ENCODE results near the gene CMSS1. TPM values are rescaled to one million over a fixed set of nuclear protein-coding genes. Genes with fewer than 3 reads are reported as not detected.

CMSS1 gene
- total and polyA plus RNA-seq, 11 donors = 13.5 to 48.4 (median 34.8) TPM

DNA sequence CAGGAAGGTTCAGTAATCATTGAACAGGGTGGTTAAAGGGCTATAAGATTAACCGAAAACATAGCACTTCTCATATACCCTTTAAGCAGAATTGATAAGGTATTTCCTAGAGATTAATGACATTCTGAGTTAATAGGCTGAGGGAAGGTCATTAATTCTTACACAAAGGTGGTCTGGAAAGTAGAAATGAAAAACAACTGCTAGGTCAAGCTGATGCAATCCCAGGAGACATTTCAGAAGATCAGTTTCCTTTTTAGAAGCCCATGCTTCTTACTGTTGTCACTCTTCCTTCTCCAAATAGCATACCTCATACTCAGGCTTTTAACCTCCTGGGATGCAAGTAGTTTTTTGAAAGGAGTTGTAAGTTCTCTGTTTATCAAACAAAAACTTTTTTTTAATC is 287.8 kb downstream of the CMSS1 start:
- Histone ChIP-seq H3K4me3 (no peak overlapping the region), H3K4me1 (peaks cover 3 to 71% (median 38%) of the 10 kb centered on the region in 12 donors), H3K27me3 (no peaks in the 10 kb centered on the region), H3K9me3 (no peaks in the 10 kb centered on the region), H3K27ac (peak overlapping the region in 7 of 12 donors; percentile 35 to 78 (median 48)), H3K36me3 (no peaks in the 10 kb centered on the region)
- TF ChIP-seq, protein P1, sequence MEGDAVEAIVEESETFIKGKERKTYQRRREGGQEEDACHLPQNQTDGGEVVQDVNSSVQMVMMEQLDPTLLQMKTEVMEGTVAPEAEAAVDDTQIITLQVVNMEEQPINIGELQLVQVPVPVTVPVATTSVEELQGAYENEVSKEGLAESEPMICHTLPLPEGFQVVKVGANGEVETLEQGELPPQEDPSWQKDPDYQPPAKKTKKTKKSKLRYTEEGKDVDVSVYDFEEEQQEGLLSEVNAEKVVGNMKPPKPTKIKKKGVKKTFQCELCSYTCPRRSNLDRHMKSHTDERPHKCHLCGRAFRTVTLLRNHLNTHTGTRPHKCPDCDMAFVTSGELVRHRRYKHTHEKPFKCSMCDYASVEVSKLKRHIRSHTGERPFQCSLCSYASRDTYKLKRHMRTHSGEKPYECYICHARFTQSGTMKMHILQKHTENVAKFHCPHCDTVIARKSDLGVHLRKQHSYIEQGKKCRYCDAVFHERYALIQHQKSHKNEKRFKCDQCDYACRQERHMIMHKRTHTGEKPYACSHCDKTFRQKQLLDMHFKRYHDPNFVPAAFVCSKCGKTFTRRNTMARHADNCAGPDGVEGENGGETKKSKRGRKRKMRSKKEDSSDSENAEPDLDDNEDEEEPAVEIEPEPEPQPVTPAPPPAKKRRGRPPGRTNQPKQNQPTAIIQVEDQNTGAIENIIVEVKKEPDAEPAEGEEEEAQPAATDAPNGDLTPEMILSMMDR (IDR thresholded peaks at IDR 0.05) = no peak
- TF ChIP-seq POLR2A (IDR thresholded peaks at IDR 0.05) = no peak
- ATAC-seq (no peak), DNase-seq (no peak)
- intact Hi-C loops (cut with DNase I) = loop anchor here in 1 of 10 donors (5.0 kb wide), 2 partner anchors 33 to 52 kb away; no protein-coding TSS in a partner anchor
- WGBS, 4 donors = 92 to 94% (median 93%) methylated on average over 1 of the region's 1 CpG

DNA sequence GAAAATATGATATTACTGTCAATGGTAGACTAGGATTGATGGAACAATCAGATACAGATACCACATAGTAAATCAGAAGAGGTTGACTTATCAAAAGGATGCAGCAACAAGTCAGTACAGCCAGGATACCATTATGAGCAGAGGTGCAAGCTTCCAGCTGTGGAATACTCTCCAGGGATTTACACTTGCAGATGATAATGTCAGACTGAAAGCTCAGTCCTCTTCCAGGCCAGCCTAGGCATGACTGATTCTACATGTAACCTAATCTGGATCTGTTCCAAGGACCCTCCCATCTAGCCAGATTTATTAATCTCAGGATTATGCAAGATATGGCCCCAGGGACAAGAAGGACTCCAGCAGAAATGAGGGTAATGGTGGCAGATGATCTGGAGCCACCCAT is 288.4 kb downstream of the CMSS1 start:
- Histone ChIP-seq H3K4me3 (no peak overlapping the region), H3K27ac (peak overlapping the region in 3 of 12 donors; percentile 0 to 56 (median 23)), H3K9me3 (no peaks in the 10 kb centered on the region), H3K4me1 (peaks cover 3 to 77% (median 38%) of the 10 kb centered on the region in 12 donors), H3K27me3 (no peaks in the 10 kb centered on the region), H3K36me3 (no peaks in the 10 kb centered on the region)
- TF ChIP-seq, protein P1 (IDR thresholded peaks at IDR 0.05) = no peak
- no peak for TF ChIP-seq POLR2A (IDR thresholded peaks at IDR 0.05)
- DNase-seq = no peak
- ATAC-seq = no peak
- intact Hi-C loops (cut with DNase I) = loop anchor here in 1 of 10 donors (5.0 kb wide), 2 partner anchors 34 to 51 kb away; no protein-coding TSS in a partner anchor

DNA sequence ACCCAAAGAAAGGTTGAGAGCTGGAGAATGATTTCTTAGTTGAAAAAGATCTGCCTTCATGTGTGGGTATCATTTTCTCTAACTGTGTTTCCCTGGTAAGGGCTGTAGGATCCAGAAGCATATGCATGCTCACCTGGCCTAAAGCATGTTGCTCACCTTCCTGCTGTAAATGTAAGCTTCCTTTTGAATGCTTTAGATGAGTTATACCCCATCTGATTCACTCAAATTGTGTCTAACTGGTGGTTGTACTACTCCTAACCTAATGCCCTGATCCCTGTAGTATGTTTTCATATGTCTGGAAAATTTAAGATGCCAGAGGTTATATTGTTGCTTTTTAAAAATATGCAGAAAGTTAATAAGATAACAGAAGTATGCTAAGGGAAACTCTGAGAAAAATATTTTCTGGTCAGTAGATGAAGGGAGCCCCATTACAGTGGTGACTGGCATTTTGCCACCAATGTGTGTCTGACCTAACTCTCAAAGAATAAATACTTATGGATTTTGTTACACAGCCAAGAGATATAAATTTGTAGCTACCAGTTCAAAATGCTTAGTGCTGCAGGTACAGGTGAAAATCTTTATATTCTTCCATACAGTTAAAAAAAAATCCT is 289.0 kb downstream of the CMSS1 start:
- Histone ChIP-seq H3K27ac (peak overlapping the region in 7 of 12 donors; percentile 0 to 48 (median 23)), H3K36me3 (no peaks in the 10 kb centered on the region), H3K4me1 (peaks cover 3 to 77% (median 38%) of the 10 kb centered on the region in 12 donors), H3K9me3 (no peaks in the 10 kb centered on the region), H3K4me3 (no peak overlapping the region), H3K27me3 (no peaks in the 10 kb centered on the region)
- TF ChIP-seq, protein P1 (IDR thresholded peaks at IDR 0.05) = no peak
- no peak for TF ChIP-seq POLR2A (IDR thresholded peaks at IDR 0.05)
- intact Hi-C loops (cut with DNase I) = loop anchor here in 1 of 10 donors (5.0 kb wide), 2 partner anchors 34 to 51 kb away; no protein-coding TSS in a partner anchor
- ATAC-seq (no peak), DNase-seq (no peak)

DNA sequence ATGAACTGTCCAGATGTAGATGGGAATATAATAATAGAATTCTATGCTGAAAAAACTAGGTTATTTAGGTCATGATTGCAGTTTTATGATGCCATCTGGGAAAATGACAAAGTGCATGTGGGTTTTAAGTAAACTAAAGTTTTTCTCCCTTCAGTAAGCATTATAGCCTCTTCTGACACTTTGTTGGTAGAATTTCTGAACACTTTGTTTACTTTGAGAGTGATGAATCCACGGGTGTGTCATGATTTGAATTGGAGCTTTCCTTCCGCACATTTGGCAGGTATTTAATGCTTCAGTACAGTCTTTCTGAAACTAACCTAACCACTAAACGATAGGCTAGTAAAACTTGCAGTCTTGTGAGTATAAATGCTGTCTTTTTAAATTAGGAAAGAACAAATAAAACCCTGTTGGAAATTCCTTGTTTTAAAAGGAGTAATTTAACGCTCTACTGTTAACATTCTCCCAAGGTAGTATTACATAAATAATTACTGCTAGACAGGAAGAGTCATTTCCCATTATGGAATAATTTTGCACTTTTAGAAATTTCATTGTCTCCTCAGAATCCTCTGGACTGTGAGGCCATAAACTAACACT is 289.7 kb downstream of the CMSS1 start:
- intact Hi-C loops (cut with DNase I) = loop anchor here in 1 of 10 donors (5.0 kb wide), 2 partner anchors 35 to 50 kb away; no protein-coding TSS in a partner anchor
- Histone ChIP-seq H3K9me3 (no peaks in the 10 kb centered on the region), H3K4me1 (peaks cover 3 to 76% (median 38%) of the 10 kb centered on the region in 12 donors), H3K27ac (peak overlapping the region in 9 of 12 donors; percentile 3 to 48 (median 23)), H3K36me3 (no peaks in the 10 kb centered on the region), H3K27me3 (no peaks in the 10 kb centered on the region), H3K4me3 (no peak overlapping the region)
- DNase-seq = no peak
- TF ChIP-seq, protein P1 (IDR thresholded peaks at IDR 0.05) = no peak
- TF ChIP-seq POLR2A (IDR thresholded peaks at IDR 0.05) = no peak
- ATAC-seq = no peak
- 49 to 66% (median 50%) methylated on average over 4 of the region's 4 CpGs for WGBS, 4 donors

Measured in heart left ventricle (tissue), 16 donors.